CD4-positive, alpha-beta memory T cell (primary cell): ENCODE measurements around the gene TMEM50A. TPM values are rescaled to one million over a fixed set of nuclear protein-coding genes. Genes with fewer than 3 reads are reported as not detected.
"Not testable (repeated sequence)": the region's sequence is repeated elsewhere in the genome, so short reads cannot be mapped to it uniquely, and the experiment has no call there.

Experiments
- CTCF ChIA-PET: fragments of 350-600 bp; sonication (Branson Sonifier 250); formaldehyde crosslinking; loops from one replicate; lab custom pipeline; 2021; ENCODE audit warnings: inconsistent platforms; ENCODE audit not compliant: partially characterized antibody; lab: Charles Lee
- POLR2A ChIA-PET: fragments of 350-600 bp; sonication (Branson Sonifier 250); formaldehyde crosslinking; loops from one replicate; lab custom pipeline; 2021; ENCODE audit not compliant: partially characterized antibody; lab: Charles Lee
- DNase-seq, 5 donors: peaks; one replicate each; pipeline versions ENCODE4 v3.0.0 to v3.0.0-alpha.2; 2020 to 2022; ENCODE audit warnings: mixed read lengths in 1 of 5
- H3K27ac ChIP-seq: one replicate; pipeline ENCODE4 v1.7.0; 2013; ENCODE audit warnings: low read depth, low read length
- H3K27me3 ChIP-seq: 2 replicates; pipeline ENCODE4 v1.7.0; 2013; ENCODE audit warnings: mild to moderate bottlenecking, low read length, moderate library complexity; ENCODE audit not compliant: insufficient read depth
- H3K36me3 ChIP-seq: 2 replicates; pipeline ENCODE4 v1.7.0; 2013; ENCODE audit warnings: mild to moderate bottlenecking, low read length, moderate library complexity; ENCODE audit not compliant: insufficient read depth
- H3K4me1 ChIP-seq: 2 replicates; pipeline ENCODE4 v1.7.0; 2013; ENCODE audit warnings: mild to moderate bottlenecking, low read length, moderate library complexity; ENCODE audit not compliant: insufficient read depth
- H3K4me3 ChIP-seq, 2 donors: one replicate each; pipeline ENCODE4 v1.7.0; 2013; ENCODE audit warnings: low read length in 2 of 2, mild to moderate bottlenecking in 1 of 2
- H3K9me3 ChIP-seq, 2 donors: one replicate each; pipeline ENCODE4 v1.7.0; 2013; ENCODE audit warnings: low read length in 2 of 2, control low read depth in 1 of 2; ENCODE audit not compliant: control insufficient read depth in 1 of 2
- H3K27ac Mint-ChIP-seq, 7 donors: one replicate each; pipeline ENCODE4 v1.8.0; 2020 to 2021; ENCODE audit warnings: mixed read lengths in 7 of 7, mild to moderate bottlenecking in 6 of 7, inconsistent platforms in 3 of 7, moderate library complexity in 3 of 7
- H3K27me3 Mint-ChIP-seq, 2 donors: one replicate each; pipeline ENCODE4 v1.8.0; 2020 to 2021; ENCODE audit warnings: mixed read lengths in 2 of 2
- H3K36me3 Mint-ChIP-seq, 2 donors: one replicate each; pipeline ENCODE4 v1.8.0; 2020 to 2021; ENCODE audit warnings: mixed read lengths in 2 of 2, inconsistent platforms in 1 of 2, mild to moderate bottlenecking in 1 of 2
- H3K4me1 Mint-ChIP-seq, 4 donors: one replicate each; pipeline ENCODE4 v1.8.0; 2020 to 2021; ENCODE audit warnings: mixed read lengths in 4 of 4, mild to moderate bottlenecking in 1 of 4
- H3K4me3 Mint-ChIP-seq, 8 donors: one replicate each; pipeline ENCODE4 v1.8.0; 2020 to 2021; ENCODE audit warnings: mixed read lengths in 8 of 8, mild to moderate bottlenecking in 7 of 8, moderate library complexity in 6 of 8, inconsistent platforms in 3 of 8
- H3K9me3 Mint-ChIP-seq, 8 donors: one replicate each; pipeline ENCODE4 v1.8.0; 2020 to 2021; ENCODE audit warnings: mixed read lengths in 8 of 8, mild to moderate bottlenecking in 5 of 8, inconsistent platforms in 3 of 8, moderate library complexity in 1 of 8
- intact Hi-C: fragments of 100-400 bp; cut with micrococcal nuclease; formaldehyde crosslinking; loops from one replicate; pipeline ENCODE4 v1.15.1; 2023
- polyA plus RNA-seq, 2 donors: library from polyadenylated mRNA; unstranded; fragments of 300-500 nt; fragmentation: Illumina TruSeq; gene quantifications; one replicate each; pipeline ENCODE4 v1.2.3, GENCODE V29; 2021
- total RNA-seq, 2 experiments: library from RNA; stranded (reverse); gene quantifications; one replicate each; pipeline ENCODE4 v1.2.3, GENCODE V29; 2021

The TMEM50A gene
- total and polyA plus RNA-seq, 4 experiments from 2014 or later, result 90.9 to 280 (median 143) TPM

DNA sequence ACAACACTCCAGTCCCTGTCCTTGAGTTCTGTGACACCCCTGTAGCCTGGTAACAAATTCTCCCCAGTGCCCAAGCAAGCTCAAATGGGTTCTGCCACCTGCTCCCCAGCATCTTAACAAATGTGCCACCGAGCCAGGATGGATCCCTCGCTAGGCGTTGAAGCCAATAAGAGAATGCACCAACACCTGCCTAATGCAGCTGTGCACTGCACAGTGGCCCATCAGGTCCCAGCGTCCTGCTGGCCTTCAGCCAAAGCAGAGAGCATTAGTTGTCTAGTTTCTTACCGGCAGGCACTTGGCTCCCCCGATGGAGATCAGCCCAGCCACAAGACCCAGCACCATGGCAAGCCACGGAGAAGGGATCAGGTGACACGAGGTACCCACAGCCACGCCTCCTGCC is 50.6 kb downstream of the TMEM50A start:
- H3K9me3 Mint-ChIP-seq, CTCF ChIA-PET, H3K4me3 Mint-ChIP-seq, DNase-seq, H3K4me1 ChIP-seq, intact Hi-C loops, H3K27me3 ChIP-seq, H3K36me3 ChIP-seq, H3K36me3 Mint-ChIP-seq, H3K27ac ChIP-seq, H3K4me3 ChIP-seq, H3K4me1 Mint-ChIP-seq, H3K9me3 ChIP-seq, H3K27ac Mint-ChIP-seq, POLR2A ChIA-PET: not testable (repeated sequence)
- peaks cover 6 to 12% of the 10 kb centered on the region in 2 donors for H3K27me3 Mint-ChIP-seq

- intact Hi-C loops, H3K4me1 Mint-ChIP-seq, H3K4me3 Mint-ChIP-seq, H3K27me3 ChIP-seq, H3K9me3 Mint-ChIP-seq, DNase-seq, H3K27ac ChIP-seq, H3K36me3 Mint-ChIP-seq, CTCF ChIA-PET, H3K4me1 ChIP-seq, H3K36me3 ChIP-seq, POLR2A ChIA-PET, H3K9me3 ChIP-seq, H3K4me3 ChIP-seq: not testable (repeated sequence)
- Mint-ChIP-seq H3K27ac (peak overlapping the region in 1 of 7 donors; percentile 32), H3K27me3 (peaks cover 6 to 15% of the 10 kb centered on the region in 2 donors)
Observed at GRCh38 chr1:25389721-25390120, 51.6 kb downstream of the TMEM50A start.

- Histone ChIP-seq H3K9me3 (no peaks in the 10 kb centered on the region), H3K4me1 (no peaks in the 10 kb centered on the region), H3K4me3 (no peak overlapping the region), H3K27ac (no peak overlapping the region), H3K27me3 (no peaks in the 10 kb centered on the region), H3K36me3 (no peaks in the 10 kb centered on the region)
- Mint-ChIP-seq H3K4me1 (peaks cover 0 to 1% (median 0%) of the 10 kb centered on the region in 4 donors), H3K36me3 (no peaks in the 10 kb centered on the region), H3K9me3 (no peaks in the 10 kb centered on the region), H3K4me3 (no peak overlapping the region), H3K27ac (no peak overlapping the region), H3K27me3 (peaks cover 5 to 6% of the 10 kb centered on the region in 2 donors)
- intact Hi-C loops, result no loop called here
- CTCF ChIA-PET, result no interaction called here
- POLR2A ChIA-PET, result no interaction called here
- no peak for DNase-seq
Observed at GRCh38 chr1:25392841-25393240, 54.7 kb downstream of the TMEM50A start.

GRCh38 chr1:25397549-25397948 is 59.4 kb downstream of the TMEM50A start:
- H3K4me1 Mint-ChIP-seq, POLR2A ChIA-PET, H3K27me3 ChIP-seq, H3K27ac ChIP-seq, intact Hi-C loops, DNase-seq, H3K36me3 Mint-ChIP-seq, H3K27me3 Mint-ChIP-seq, H3K9me3 ChIP-seq, H3K27ac Mint-ChIP-seq, CTCF ChIA-PET, H3K4me3 ChIP-seq, H3K4me3 Mint-ChIP-seq, H3K4me1 ChIP-seq, H3K9me3 Mint-ChIP-seq, H3K36me3 ChIP-seq: not testable (repeated sequence)

- H3K27me3 Mint-ChIP-seq, H3K4me3 Mint-ChIP-seq, H3K36me3 Mint-ChIP-seq, DNase-seq, H3K36me3 ChIP-seq, H3K27ac ChIP-seq, H3K27ac Mint-ChIP-seq, POLR2A ChIA-PET, H3K4me1 Mint-ChIP-seq, H3K4me3 ChIP-seq, H3K27me3 ChIP-seq, CTCF ChIA-PET, intact Hi-C loops, H3K4me1 ChIP-seq, H3K9me3 ChIP-seq, H3K9me3 Mint-ChIP-seq: not testable (repeated sequence)
Observed at GRCh38 chr1:25398079-25398478, 59.9 kb downstream of the TMEM50A start.

GRCh38 chr1:25402947-25403803 is 65.0 kb downstream of the TMEM50A start:
- H3K27me3 Mint-ChIP-seq, H3K9me3 ChIP-seq, H3K27ac ChIP-seq, H3K4me1 Mint-ChIP-seq, H3K4me3 ChIP-seq, H3K4me3 Mint-ChIP-seq, H3K27me3 ChIP-seq, intact Hi-C loops, H3K27ac Mint-ChIP-seq, H3K36me3 Mint-ChIP-seq, H3K36me3 ChIP-seq, H3K9me3 Mint-ChIP-seq, H3K4me1 ChIP-seq: not testable (repeated sequence)
- ChIA-PET CTCF (interaction anchor here (0.8 to 1.3 kb wide), 3 partner anchors 70 to 118 kb away, joined by 3 to 4 read pairs (median 3); no protein-coding TSS in a partner anchor), POLR2A (interaction anchor here (0.6 kb wide), 1 partner anchor 156 kb away, joined by 3 read pairs; no protein-coding TSS in a partner anchor)
- DNase-seq, result peak in 4 of 5 donors; percentile 8 to 29 (median 16)

- H3K27me3 Mint-ChIP-seq, H3K36me3 ChIP-seq, H3K4me1 Mint-ChIP-seq, H3K4me1 ChIP-seq, H3K27ac Mint-ChIP-seq, H3K9me3 Mint-ChIP-seq, POLR2A ChIA-PET, H3K4me3 ChIP-seq, H3K27me3 ChIP-seq, H3K9me3 ChIP-seq, H3K36me3 Mint-ChIP-seq, DNase-seq, CTCF ChIA-PET, H3K4me3 Mint-ChIP-seq, H3K27ac ChIP-seq: not testable (repeated sequence)
- intact Hi-C loops, result loop anchor here (5.0 kb wide), 1 partner anchor 119 kb away; no protein-coding TSS in a partner anchor
Observed at GRCh38 chr1:25405731-25406305, 67.7 kb downstream of the TMEM50A start.
